HEK293T (cell line): Measurements from ENCODE around the gene KREMEN1.

Experiments
- CTBP1 ChIP-seq: fragments of 450-650 bp; IDR thresholded peaks from 2 replicates; pipeline ENCODE4 v1.6.1; 2016; ENCODE audit warnings: borderline replicate concordance
- FOXK2 ChIP-seq: fragments of 450-650 bp; IDR thresholded peaks from 2 replicates; pipeline ENCODE4 v1.6.1; 2016; ENCODE audit warnings: mild to moderate bottlenecking
- TF ChIP-seq, protein P1 (sequence below): fragments of 450-650 bp; IDR thresholded peaks from 2 replicates; pipeline ENCODE4 v1.6.1; 2016

DNA sequence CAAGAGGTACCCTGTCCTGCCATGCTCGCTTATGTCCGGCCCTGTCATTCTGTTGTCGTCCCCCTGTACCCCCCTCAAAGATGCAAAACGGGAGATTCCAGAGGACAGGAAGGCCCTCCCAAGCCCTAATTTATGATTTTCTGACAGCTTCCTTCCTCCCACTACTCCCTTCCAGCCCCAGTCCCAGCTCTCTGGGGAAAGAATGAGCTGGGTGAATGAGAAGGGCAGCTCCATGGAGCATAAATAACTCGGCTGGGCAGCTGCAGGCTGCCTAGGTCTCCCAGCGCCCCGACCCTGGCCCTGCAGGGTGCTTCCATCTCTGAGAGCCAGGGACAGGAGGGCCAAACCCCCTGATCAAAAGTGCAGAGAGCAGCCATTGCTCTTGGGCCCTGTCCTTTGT, 128.9 kb downstream of the KREMEN1 start:
- TF ChIP-seq CTBP1 (no peak), FOXK2 (no peak)
- TF ChIP-seq, protein P1, sequence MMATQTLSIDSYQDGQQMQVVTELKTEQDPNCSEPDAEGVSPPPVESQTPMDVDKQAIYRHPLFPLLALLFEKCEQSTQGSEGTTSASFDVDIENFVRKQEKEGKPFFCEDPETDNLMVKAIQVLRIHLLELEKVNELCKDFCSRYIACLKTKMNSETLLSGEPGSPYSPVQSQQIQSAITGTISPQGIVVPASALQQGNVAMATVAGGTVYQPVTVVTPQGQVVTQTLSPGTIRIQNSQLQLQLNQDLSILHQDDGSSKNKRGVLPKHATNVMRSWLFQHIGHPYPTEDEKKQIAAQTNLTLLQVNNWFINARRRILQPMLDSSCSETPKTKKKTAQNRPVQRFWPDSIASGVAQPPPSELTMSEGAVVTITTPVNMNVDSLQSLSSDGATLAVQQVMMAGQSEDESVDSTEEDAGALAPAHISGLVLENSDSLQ, result no peak; the same call in 1 of the 2 replicates
